GM19372 (cell line): ENCODE measurements around the gene TEP1.
"Not testable (repeated sequence)": the region's sequence is repeated elsewhere in the genome, so short reads cannot be mapped to it uniquely, and the experiment has no call there.

ENCODE experiments used
- ATAC-seq: cut with Tn5 transposase; IDR thresholded peaks from one replicate; pipeline ENCODE4 v1.9.1; 2021; ENCODE audit warnings: mild to moderate bottlenecking, low read depth, moderate library complexity; ENCODE audit not compliant: unreplicated experiment

The TEP1 gene

DNA sequence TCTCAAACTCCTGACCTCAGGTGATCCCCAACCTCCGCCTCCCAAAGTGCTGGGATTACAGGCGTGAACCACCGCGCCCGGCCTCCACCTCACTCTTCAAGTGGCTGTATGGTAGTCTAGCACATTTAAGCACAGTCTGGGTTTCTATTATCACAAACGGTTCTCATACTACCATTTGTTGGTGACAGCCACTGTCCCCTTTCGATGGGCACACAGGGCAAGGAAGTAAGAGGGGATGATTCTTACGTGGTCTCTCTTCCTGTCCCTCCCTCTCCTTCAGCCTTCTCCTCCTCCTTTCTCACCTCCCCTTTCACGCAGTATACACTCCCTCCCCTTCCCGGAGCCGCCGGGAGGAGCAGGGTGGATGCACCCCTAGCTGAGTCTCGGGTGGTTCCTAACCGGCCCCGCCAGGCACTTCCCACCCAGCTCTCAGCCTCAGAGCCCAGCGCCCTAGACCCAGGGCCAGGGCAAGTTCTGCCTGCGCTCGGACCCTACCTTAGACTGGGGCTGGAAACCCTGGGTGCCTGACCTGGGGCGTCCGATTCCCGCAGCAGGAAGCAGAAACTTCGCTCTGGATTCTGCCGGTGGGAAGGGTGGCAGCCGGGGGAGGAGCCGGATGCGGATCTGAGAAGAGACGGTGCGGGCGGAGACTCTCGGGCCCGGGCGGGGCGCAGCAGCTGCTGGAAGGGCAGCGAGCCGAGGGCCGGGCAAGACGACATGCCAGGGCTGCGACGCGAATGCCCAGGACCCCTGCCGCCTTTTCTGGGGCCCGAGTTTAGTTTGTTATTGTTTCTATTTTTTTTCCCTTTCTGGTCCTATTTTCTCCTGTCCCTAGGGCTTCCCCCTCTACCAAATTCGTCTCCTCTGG is at the start of gene TEP1:
Gene TEP1 (minus strand): TSS at position 626 of the 868 bp plus-strand sequence. CDS start 5,062 bp downstream, outside the sequence.
- peak; percentile 53 for ATAC-seq

GRCh38 chr14:20461225-20462141 is 48.2 kb upstream of the TEP1 start, which contains the start of gene PIP4P1:
TSS of gene PIP4P1 (minus strand) at chr14:20461434. CDS start at chr14:20461325, 109 bp downstream.
- ATAC-seq: peak; percentile 91

DNA sequence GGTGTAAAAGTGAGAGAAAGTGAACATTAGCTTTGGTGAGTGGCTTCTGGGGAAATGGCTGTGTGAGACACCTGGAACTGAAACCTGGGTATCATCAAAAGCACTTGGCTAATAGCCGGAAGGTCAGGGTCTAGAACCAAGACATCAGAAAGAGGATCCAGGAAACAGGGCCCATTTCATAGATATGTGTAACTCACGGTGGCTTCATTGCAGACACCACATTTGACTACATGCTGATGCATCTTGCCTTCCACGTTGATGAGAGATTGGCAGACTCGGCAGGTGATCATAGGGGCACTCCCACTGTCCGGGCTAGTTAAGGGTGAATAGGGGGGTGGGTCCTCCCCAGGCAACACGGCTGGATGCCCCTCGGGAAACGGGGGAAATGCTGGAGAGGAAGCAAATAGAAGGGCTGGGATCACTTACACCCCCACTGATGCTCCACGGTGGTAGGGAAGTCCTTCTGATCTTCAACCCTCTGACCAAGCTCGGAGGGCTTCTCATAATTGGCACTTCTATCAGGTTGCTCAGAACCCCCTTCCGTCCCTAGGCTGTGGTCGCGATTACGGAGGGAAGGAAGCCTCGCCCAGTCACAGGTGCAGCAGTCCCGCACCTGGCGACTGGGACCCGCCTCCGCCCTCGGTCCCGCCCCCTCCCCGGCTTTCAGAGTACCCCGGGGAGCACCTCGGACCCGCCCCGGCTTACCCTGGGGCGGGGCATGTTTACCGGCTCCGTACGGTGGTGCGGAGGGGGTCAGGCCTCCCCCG is 47.3 kb upstream of the TEP1 start:
- ATAC-seq: peak; percentile 2

DNA sequence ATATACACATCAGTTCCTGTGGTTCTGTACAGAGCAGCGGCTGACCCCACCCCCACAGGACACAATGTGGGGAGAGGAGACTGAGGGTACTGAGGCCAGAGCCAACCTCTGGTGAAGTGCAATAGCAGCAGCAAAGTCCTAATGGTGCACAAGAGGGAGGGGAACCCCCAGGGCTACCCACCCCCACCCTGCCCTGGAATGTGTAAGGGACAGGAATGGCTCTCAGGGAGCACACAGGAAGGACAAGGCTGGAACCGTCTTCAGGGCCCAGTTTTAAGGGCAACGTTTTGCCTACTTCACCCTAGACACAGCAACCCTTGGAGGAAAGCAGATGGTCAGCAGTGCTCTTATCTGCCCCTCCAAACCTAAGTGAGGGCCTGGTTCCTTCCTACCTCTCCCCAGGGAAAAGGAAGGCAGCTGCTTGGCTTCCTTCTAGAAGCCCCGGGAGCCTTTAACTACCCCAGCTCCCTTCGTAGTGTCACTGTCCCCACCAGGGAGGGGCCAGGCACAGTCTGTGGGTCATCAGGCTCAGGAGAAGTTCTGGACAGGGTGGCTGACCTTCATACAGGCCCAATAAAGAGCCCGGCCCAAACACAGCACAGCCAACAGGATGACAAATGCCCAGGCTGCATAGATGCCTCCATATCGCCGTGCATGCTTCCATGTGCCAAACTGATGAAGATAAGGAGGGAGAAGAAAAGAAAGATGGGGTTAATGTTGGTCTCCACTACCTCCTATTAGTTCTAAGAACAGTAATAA is 44.9 kb upstream of the TEP1 start:
- ATAC-seq: no peak

DNA sequence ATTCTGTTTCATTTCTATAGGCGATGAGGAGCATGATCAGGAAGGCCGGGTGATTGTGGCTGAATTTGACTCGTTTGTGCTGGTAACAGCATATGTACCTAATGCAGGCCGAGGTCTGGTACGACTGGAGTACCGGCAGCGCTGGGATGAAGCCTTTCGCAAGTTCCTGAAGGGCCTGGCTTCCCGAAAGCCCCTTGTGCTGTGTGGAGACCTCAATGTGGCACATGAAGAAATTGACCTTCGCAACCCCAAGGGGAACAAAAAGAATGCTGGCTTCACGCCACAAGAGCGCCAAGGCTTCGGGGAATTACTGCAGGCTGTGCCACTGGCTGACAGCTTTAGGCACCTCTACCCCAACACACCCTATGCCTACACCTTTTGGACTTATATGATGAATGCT is 43.7 kb upstream of the TEP1 start:
- ATAC-seq: no peak

- ATAC-seq: peak; percentile 41
These were observed 42.3 kb upstream of the TEP1 start for GRCh38 chr14:20455355-20456300.

DNA sequence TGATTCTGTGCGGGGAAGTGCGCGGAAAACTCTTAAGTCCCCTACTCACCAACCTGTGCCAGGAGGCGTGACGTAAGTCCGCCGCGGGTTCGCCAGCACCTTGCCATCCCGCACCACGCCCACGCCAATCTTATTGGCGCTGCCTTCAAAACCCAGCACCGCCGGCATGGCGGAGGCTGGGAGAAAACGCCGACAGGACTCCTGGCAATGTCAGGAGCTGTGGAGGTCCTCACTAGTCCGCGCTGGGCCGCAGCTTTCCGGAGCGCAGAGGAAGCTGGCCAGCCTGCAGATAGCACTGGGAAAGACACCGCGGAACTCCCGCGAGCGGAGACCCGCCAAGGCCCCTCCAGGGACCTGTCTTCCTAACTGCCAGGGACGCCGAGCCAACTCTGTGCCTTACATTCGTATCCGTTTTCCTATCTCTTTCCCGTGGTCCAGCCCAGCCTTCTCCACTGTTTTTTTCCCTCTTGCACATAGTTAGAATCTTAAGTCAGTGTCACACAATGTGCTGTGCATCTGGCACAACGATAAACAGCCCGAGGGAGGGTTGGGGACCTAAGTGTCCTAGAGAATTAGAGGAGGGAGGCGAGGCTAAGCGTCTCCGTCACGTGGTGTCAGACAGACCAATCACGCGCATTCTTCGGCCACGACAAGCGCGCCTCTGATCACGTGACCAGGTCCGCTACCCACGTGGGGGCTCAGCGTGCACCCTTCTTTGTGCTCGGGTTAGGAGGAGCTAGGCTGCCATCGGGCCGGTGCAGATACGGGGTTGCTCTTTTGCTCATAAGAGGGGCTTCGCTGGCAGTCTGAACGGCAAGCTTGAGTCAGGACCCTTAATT is 41.4 kb upstream of the TEP1 start, which contains the start of the genes APEX1 and OSGEP:
Gene APEX1 (plus strand): TSS at position 711 of the 839 bp plus-strand sequence. CDS start 420 bp downstream, outside the sequence.
Gene OSGEP (minus strand): TSS at position 297 of the 839 bp plus-strand sequence. CDS start 129 bp downstream, at position 168.
- peak; percentile 82 for ATAC-seq

DNA sequence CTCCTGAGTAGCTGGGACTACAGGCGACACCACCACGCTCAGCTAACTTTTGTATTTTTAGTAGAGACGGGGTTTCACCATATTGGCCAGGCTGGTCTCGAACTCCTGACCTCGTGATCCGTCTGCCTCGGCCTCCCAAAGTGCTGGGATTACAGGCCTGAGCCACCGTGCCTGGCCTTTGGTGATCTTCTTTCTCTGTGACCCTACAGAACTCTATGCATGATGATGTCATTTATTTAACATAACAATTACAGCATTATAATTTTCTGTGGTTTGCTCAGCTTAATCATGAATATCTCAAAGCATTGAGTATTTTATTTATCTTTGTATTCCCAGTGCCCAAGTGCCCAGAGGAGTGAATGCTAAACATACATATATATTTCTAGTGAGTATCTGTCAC is 39.5 kb upstream of the TEP1 start:
- ATAC-seq: not testable (repeated sequence)

DNA sequence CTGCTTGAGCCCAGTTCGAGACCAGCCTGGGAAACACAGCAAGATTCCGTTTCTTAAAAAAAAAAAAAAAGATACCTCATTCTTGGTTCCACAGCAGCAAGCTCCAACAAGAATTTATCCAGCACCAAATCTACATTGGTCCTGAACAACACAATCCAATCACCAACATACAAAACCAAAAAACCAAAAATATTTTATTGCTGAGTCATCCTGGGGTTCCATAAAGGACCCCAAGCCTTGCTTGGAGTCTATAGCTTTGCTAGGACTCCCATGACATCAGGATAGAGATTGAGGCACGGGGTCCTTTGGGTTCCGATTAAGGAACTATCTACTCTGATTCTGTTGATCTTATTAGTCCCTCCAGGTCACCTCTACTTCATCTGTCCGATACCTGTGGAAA is 33.6 kb upstream of the TEP1 start:
- no peak for ATAC-seq

- not testable (repeated sequence) for ATAC-seq
These were observed 30.3 kb upstream of the TEP1 start for GRCh38 chr14:20443650-20444049.

DNA sequence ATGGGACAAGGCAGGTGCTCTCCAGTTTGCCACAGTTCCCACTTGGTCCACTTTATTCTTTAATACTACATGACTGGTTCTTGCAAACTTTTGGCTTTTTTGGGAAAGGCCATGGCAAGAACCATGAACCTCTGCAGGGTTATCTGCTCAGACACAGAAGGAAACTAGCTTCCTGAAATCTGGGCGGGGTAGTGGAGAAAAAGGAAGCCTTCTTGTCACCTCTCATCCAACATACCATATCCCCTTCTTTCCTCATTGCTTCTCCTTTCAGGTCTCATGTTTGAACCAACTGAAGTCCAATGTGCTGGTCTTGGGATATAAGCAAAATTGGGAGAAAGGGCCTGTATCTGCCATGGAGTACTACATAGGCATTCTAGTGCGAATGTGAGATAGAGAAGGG is 28.2 kb upstream of the TEP1 start:
- no peak for ATAC-seq

DNA sequence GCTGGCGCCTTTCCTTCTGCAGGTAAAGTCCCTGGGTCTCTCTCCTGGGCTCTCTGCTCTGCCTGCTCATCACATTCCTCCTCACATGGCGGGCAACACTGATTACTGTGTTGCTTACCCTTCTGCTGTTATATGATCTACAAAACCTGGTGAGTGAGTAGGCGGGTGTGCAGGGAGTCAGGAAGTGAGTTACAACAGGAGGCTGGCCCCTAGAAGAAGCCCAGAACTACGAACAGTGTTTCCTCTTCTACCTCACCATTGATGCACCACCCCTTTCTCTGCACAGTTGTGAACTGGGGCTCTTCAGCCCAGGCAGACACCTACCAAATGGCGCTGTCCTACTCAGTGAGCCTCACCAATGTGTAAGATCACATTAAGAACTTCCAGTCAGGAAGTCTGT is 27.6 kb upstream of the TEP1 start:
- no peak for ATAC-seq

GRCh38 chr14:20440465-20440864 is 27.2 kb upstream of the TEP1 start:
- no peak for ATAC-seq

DNA sequence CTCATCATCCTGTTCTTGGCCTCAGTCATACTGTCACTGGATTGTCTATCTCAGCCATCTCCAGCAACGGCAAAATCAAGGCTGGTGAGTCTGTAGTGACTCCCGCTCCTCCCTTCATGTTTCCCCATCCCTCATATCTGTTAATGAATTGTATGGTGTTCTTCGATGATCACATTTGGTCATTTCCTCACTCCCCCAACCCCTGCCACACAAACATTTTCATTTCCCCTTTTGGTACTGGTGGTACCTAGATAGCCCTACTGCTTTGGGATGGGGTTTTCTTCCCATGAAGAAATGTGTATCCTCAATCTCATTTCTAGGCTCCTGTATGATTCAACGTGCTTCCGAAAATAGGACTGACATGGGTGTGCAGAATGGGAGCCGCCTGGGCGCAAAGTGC is 25.4 kb upstream of the TEP1 start:
- ATAC-seq: no peak

- ATAC-seq: no peak
These were observed 23.1 kb upstream of the TEP1 start for GRCh38 chr14:20436363-20436755.

DNA sequence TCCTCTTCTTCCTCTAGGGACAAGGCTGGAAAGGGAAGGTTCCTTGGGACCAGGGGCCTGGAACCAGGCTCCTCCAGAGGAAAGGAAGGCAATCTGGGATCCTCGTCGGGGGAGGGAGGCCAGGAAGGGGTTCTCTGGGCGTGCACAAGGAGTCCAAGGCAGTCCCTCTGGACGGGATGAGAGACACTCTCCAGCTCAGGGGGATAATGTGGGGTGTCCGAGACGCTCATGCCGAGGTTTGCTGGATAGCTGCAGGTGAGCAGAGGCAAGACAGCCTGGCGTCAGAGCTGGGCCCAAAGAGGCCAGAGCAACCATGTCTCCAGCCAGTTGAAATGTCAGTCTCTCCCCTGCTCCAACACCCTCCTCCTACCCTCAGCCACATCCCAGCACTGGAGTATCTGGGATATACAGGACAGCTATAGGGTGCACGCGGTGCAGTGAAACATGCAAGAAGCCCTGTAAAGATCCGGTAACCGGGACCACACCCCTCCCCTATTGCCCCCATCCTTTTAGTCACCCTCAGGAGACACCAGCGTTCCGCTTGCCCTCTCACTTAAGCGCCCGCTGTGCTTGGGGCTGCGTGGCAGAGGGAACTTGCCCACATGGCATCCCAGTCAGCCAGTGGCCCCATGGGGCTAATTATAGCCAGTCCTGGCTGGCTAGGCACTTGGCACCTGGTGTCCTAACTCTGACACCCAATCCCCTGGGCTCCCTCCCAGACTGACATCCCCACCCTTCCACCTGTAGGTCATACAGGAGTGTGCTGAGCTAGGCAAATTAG is 22.5 kb upstream of the TEP1 start, which contains the start of gene KLHL33:
Gene KLHL33 (minus strand): TSS at position 585 of the 781 bp plus-strand sequence. CDS start 355 bp downstream, at position 230.
- no peak for ATAC-seq
